ENCODE measurements around the gene TRPM8.
A peak's percentile ranks its signal among the peaks of the same experiment; 100 is the strongest.

The TRPM8 gene

DNA sequence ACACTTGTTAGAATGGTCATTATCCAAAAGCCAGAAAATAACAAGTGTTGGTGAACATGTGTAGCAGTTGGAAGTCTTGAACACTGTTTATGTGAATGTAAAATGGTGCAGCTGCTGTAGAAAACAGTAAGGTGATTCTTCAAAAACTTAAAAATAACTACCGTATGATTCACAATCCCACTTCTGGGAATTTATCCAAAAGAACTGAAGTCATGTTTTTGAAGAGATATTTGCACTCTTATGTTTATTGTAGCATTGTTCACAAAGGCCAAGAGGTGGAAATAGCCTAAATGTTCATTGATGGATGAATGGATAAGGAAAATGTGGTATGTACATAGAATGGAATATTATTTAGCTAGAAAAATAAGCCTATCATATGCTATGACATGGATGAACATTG is 127.0 kb downstream of the TRPM8 start:
- H3K4me3 ChIP-seq (ENCODE audit: control insufficient read depth, low read depth, low read length), result no peak overlapping the region
- DNase-seq (ENCODE audit: low read depth), result peak; percentile 88
- TF ChIP-seq, protein P1, sequence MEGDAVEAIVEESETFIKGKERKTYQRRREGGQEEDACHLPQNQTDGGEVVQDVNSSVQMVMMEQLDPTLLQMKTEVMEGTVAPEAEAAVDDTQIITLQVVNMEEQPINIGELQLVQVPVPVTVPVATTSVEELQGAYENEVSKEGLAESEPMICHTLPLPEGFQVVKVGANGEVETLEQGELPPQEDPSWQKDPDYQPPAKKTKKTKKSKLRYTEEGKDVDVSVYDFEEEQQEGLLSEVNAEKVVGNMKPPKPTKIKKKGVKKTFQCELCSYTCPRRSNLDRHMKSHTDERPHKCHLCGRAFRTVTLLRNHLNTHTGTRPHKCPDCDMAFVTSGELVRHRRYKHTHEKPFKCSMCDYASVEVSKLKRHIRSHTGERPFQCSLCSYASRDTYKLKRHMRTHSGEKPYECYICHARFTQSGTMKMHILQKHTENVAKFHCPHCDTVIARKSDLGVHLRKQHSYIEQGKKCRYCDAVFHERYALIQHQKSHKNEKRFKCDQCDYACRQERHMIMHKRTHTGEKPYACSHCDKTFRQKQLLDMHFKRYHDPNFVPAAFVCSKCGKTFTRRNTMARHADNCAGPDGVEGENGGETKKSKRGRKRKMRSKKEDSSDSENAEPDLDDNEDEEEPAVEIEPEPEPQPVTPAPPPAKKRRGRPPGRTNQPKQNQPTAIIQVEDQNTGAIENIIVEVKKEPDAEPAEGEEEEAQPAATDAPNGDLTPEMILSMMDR (conservative IDR thresholded peaks at IDR 0.05; ENCODE audit: control insufficient read depth, insufficient read depth, low read depth, low read length), result no peak

DNA sequence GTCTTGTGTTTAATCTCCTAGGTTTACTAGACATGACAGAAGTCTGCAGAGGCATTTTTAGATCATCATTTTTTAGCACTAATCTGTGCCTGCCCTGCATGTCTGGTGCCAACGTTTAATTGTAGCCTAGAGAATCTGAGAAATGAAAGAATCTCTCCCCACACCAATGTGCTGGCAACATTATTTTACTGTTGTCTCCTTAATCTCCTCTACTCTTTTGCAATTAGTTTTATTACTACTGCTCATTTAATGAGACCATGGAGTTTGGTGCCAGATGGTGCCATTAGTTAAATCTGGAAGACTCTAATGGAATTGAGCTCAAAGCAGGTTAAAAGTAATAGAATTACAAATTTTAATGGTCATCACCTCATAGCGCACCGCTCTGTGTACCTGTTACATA is 129.3 kb downstream of the TRPM8 start:
- DNase-seq (ENCODE audit: low read depth), result no peak
- TF ChIP-seq, protein P1 (conservative IDR thresholded peaks at IDR 0.05; ENCODE audit: control insufficient read depth, insufficient read depth, low read depth, low read length), result no peak
- no peak overlapping the region for H3K4me3 ChIP-seq (ENCODE audit: control insufficient read depth, low read depth, low read length)

DNA sequence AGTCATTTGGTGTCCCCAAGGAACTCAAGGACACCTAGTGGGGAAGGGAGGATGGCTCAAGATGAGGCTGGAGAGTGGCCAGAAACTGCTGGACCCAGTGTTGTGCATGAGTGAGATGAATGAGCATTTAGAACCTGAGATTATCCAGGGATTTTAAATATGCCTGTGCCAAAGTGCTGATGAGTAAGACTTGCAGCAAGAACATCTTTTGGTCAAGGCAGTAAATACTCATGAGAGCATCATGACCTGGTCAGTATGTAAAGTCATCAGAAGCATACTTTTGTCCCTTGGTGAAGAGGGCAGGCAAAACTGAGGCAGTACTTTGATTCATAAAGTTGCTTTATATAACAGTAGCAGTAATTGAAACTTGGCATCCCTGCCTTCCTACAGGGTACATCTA is 130.2 kb downstream of the TRPM8 start:
- TF ChIP-seq, protein P1 (conservative IDR thresholded peaks at IDR 0.05; ENCODE audit: control insufficient read depth, insufficient read depth, low read depth, low read length), result no peak
- DNase-seq (ENCODE audit: low read depth), result peak; percentile 81

DNA sequence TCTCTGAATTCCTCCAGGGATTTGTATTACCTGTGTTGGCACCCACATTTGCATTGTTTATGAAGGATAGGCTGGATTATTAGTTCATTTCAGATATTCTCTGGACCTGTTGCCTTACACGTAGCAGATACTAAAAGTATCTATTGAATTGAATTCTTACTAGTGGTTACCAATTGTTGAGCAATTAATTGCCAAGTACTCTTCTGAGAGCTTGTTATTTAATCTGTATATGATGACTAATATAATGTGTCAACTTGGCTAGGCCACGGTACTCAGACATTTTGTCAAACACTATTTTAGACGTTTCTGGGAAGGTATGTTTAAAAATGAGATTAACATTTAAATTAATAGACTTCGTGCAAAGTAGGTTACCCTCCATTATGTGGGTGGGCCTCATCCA is 130.9 kb downstream of the TRPM8 start:
- TF ChIP-seq, protein P1 (conservative IDR thresholded peaks at IDR 0.05; ENCODE audit: control insufficient read depth, insufficient read depth, low read depth, low read length), result no peak
- DNase-seq (ENCODE audit: low read depth), result no peak

More for the DNA sequence above, 130.2 kb downstream of the TRPM8 start:
- no peak overlapping the region for H3K4me3 ChIP-seq (ENCODE audit: control insufficient read depth, low read depth, low read length)

DNA sequence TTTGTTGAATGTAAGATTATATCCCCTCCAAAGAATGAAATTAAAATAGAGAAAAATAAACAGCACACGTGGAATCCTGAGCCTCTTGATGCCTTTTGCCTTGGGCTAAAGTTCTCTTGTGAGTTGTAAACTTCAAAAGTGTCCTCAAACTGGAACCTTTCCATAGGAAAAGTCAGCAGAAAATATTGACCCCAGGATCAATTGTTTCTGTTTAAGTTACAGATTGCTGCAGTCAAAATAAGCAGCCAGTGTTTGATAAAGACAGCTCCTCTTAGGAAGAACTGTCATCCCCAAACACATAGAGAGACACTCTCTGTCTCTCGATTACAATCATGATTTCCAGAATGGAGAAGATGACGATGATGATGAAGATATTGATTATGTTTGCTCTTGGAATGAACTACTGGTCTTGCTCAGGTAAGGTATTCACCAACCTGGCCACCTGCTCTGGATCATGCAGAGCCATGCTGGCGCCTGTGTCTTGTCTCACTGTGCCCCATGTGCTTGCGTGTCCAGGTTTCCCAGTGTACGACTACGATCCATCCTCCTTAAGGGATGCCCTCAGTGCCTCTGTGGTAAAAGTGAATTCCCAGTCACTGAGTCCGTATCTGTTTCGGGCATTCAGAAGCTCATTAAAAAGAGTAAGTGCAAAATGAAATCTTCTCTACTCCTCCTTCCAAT is 133.4 kb downstream of the TRPM8 start, which contains the start of gene SPP2:
Gene SPP2 (plus strand): TSS at position 248 of the 681 bp plus-strand sequence. CDS start 85 bp downstream, at position 333.
- no peak for DNase-seq (ENCODE audit: low read depth)
- TF ChIP-seq, protein P1 (conservative IDR thresholded peaks at IDR 0.05; ENCODE audit: control insufficient read depth, insufficient read depth, low read depth, low read length), result no peak
- no peak within 1 kb of the TSS for H3K4me3 ChIP-seq (ENCODE audit: control insufficient read depth, low read depth, low read length)

More for the DNA sequence above, 130.9 kb downstream of the TRPM8 start:
- no peak overlapping the region for H3K4me3 ChIP-seq (ENCODE audit: control insufficient read depth, low read depth, low read length)

DNA sequence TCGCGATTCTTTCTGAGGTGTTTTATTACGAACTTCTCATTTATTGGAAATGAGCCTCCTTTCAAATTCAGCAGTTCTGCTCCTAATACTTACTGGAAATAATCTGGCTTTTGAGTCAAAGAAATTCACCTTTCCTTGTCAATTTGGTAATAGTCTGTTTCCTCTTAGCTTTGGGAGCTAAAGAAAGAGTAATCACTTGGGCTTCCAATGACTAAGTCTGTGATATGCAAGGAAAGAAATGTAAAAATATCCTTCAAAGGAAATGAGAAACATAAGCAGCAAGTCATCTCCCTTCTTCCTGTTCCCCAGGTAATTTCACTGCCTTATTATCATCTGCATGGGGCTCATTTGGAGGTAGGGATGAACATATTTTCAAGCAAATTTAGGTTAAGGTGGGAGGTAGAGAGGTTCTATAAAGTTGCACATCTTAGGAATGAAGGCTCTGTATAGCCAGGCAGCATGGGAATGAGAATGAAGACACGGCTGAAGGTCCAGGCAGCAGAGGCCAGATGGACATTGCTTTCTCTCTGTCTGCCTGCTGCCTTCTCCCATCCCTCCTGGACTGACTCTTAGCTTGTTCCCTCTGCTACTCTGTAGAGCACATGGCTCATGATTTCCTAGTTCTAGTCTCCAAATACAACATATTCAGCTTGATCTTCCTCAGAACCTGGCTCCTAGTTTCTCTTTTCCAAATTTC is 134.3 kb downstream of the TRPM8 start:
- peak; percentile 45 for DNase-seq (ENCODE audit: low read depth)
- H3K4me3 ChIP-seq (ENCODE audit: control insufficient read depth, low read depth, low read length), result no peak overlapping the region
- TF ChIP-seq, protein P1 (conservative IDR thresholded peaks at IDR 0.05; ENCODE audit: control insufficient read depth, insufficient read depth, low read depth, low read length), result no peak

Measured in fibroblast of mammary gland (primary cell).